Suprapubic skin (tissue), 4 donors: Measurements from ENCODE around the gene ARHGAP20.

Experiments
- EP300 ChIP-seq: sonication (generic); formaldehyde crosslinking; IDR thresholded peaks from one replicate; pipeline ENCODE4 v1.6.1; 2017; ENCODE audit warnings: antibody characterized with exemption
- POLR2A ChIP-seq, 2 donors: fragments of 450-650 bp; IDR thresholded peaks; one replicate each; pipeline ENCODE4 v1.6.1; 2017; ENCODE audit warnings: antibody characterized with exemption in 2 of 2, mild to moderate bottlenecking in 2 of 2, moderate library complexity in 2 of 2
- POLR2AphosphoS5 ChIP-seq, 3 donors: sonication (generic); formaldehyde crosslinking; IDR thresholded peaks; one replicate each; pipeline ENCODE4 v1.6.1; 2017; ENCODE audit warnings: antibody characterized with exemption in 3 of 3
- TF ChIP-seq, protein P1 (sequence below), 2 donors: fragments of 200-600 bp in 1 of 2; fragments of 450-650 bp in 1 of 2; sonication (generic) in 1 of 2; IDR thresholded peaks; one replicate each; pipeline ENCODE4 v1.5.1; 2016 to 2019; ENCODE audit warnings: antibody characterized with exemption in 2 of 2, mild to moderate bottlenecking in 1 of 2, moderate library complexity in 1 of 2

DNA sequence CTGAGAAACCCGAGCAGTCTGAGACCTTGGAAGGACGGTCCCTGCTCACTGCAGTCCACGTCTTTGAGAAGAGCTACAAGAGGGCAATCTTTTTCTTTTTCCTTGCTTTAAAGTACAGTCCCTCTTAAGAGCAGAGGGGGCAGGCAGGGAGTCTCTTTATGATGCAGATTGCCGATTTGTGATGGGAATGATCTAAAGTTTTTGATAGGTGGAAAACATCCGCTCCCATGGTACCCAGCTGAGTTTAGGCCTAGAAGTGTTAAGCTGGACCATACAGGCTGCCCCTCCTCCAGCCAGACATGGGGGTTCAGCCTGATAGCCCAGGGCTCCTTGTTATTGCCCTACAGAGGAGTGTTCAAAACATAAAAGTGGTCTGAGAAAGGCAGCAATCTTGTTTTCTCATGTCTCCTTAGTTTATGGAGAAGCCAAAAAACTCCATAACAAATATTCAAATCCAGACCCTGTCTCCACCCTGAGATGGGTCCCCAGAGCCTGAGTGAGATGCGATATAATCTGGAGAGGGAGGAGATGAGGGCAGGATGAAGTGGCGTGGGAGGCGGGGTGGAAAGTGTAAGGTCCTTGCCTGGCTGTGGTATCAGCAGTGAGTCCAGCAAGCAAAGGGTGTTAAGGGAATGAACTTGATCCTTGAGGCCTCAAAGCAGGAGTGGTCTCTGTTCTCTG lies 147.4 kb downstream of the ARHGAP20 start:
- TF ChIP-seq POLR2A (IDR thresholded peaks at IDR 0.05) (no peak), POLR2AphosphoS5 (IDR thresholded peaks at IDR 0.05) (no peak), EP300 (no peak)
- TF ChIP-seq, protein P1, sequence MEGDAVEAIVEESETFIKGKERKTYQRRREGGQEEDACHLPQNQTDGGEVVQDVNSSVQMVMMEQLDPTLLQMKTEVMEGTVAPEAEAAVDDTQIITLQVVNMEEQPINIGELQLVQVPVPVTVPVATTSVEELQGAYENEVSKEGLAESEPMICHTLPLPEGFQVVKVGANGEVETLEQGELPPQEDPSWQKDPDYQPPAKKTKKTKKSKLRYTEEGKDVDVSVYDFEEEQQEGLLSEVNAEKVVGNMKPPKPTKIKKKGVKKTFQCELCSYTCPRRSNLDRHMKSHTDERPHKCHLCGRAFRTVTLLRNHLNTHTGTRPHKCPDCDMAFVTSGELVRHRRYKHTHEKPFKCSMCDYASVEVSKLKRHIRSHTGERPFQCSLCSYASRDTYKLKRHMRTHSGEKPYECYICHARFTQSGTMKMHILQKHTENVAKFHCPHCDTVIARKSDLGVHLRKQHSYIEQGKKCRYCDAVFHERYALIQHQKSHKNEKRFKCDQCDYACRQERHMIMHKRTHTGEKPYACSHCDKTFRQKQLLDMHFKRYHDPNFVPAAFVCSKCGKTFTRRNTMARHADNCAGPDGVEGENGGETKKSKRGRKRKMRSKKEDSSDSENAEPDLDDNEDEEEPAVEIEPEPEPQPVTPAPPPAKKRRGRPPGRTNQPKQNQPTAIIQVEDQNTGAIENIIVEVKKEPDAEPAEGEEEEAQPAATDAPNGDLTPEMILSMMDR (IDR thresholded peaks at IDR 0.05) = no peak
